ENCODE measurements around the gene PTDSS2.

DNA sequence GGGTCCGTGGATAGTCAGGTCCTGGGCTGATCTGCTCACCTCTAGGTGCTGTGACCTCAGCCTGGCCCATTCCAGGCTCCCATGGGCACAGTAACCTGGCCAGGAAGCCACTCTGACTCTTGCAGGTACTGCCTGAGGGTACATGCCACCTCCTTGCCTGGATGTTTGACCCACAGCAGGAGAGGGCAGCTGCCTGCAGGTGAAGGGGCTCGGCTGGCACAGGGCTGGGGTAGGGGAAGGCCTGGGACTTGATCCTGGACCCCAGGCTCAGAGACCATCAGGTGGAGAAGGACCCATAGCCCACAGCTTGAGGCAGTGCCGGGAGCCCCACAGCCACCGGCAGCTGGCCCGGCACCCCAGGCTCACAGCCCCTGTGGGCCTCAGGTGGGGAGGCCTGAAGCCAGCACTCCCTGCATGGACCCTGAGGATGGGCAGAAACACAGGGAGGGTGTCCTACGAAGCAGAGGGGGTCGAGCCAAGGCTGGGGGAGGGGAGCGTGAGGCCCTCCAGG is 89.9 kb downstream of the PTDSS2 start:
- TF ChIP-seq CTCF (conservative IDR thresholded peaks at IDR 0.05; ENCODE audit: low read length) (no peak), EZH2phosphoT487 (IDR thresholded peaks at IDR 0.05; ENCODE audit: borderline replicate concordance) (no peak)
